Sciatic nerve (tissue), 2 donors: ENCODE data around the gene PIN1. TPM values are rescaled to one million over a fixed set of nuclear protein-coding genes. Genes with fewer than 3 reads are reported as not detected.

Experiments used
- ATAC-seq: fragments of 200-7000 bp; cut with Tn5 transposase; one replicate; pipeline ENCODE4 v1.9.1; 2020; ENCODE audit warnings: mild to moderate bottlenecking, moderate library complexity
- DNase-seq: peaks from one replicate; pipeline ENCODE4 v3.0.0-alpha.2; 2020; ENCODE audit warnings: low spot score
- intact Hi-C: fragments of 100-400 bp; cut with DNase I; formaldehyde crosslinking; loops from one replicate; pipeline ENCODE4 v1.14.2; 2022
- total RNA-seq: library from RNA; stranded (reverse); fragmentation: NEBNext Ultra II Directional; extraction: Animal tissue kit (Norgen Biotek cat#: 25700); gene quantifications from one replicate; pipeline ENCODE4 v1.2.1, GENCODE V29; 2021
- donor health status: DM: no; HTN: no; CAD: no.
- donor health status: DM: no; HTN: no; CAD: no.

PIN1 gene
- total RNA-seq, 1 donor from 2014 or later, result 54.6 TPM

- no peak for ATAC-seq
- no peak for DNase-seq
- intact Hi-C loops, result no loop called here
These were observed 12.9 kb downstream of the PIN1 start for GRCh38 chr19:9848060-9848459.

DNA sequence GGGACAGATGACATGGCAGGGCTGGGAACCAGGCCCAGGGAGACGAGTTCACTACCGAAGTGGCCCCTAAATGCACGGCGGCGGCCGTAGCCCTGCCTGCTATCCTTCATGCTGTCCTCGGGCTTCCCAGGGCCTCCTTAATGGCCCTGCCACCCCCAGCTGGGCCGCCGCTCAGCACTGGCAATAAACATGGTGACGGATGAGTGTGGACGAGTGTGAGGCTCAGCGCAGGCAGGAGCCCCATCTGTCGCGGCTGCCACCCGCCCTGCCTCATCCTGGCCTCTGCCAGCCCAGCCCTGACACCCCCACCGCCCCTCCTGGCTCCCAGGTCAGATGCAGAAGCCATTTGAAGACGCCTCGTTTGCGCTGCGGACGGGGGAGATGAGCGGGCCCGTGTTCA lies 13.6 kb downstream of the PIN1 start:
- ATAC-seq, result no peak
- intact Hi-C loops, result no loop called here
- DNase-seq, result no peak

GRCh38 chr19:9849791-9850190 lies 14.7 kb downstream of the PIN1 start:
- DNase-seq, result no peak

GRCh38 chr19:9850235-9850959 lies 15.3 kb downstream of the PIN1 start:
- ATAC-seq, result no peak
- DNase-seq, result no peak
- intact Hi-C loops, result no loop called here

More at GRCh38 chr19:9849791-9850190, 14.7 kb downstream of the PIN1 start:
- no peak for ATAC-seq
- intact Hi-C loops, result no loop called here

GRCh38 chr19:9854282-9854846 lies 19.2 kb downstream of the PIN1 start:
- intact Hi-C loops, result no loop called here
- ATAC-seq (no peak), DNase-seq (no peak)

- no peak for DNase-seq
- no peak for ATAC-seq
- intact Hi-C loops, result no loop called here
These were observed 21.5 kb downstream of the PIN1 start for GRCh38 chr19:9856609-9857008.

GRCh38 chr19:9857076-9857721 lies 22.1 kb downstream of the PIN1 start:
- DNase-seq (no peak), ATAC-seq (no peak)
- intact Hi-C loops, result no loop called here

GRCh38 chr19:9857920-9858746 lies 23.0 kb downstream of the PIN1 start:
- intact Hi-C loops, result no loop called here
- DNase-seq, result no peak
- no peak for ATAC-seq

DNA sequence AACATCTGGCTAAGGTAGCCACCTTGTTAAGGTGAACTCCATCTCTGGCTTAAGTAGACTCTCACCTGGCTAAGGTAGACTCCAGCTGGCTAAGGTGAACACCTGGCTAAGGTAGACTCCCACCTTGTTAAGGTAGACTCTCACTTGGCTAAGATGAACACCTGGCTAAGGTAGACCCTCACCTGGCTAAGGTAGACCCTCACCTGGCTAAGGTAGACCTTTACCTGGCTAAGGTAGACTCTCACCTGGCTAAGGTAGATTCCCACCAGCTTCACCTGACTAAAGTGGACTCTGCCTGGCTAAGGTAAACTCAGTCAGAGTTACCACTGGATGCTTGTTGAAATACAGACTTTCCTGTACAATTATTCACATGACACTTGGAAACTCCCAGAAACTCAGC lies 23.6 kb downstream of the PIN1 start:
- intact Hi-C loops, result no loop called here
- DNase-seq, result no peak
- ATAC-seq, result no peak

DNA sequence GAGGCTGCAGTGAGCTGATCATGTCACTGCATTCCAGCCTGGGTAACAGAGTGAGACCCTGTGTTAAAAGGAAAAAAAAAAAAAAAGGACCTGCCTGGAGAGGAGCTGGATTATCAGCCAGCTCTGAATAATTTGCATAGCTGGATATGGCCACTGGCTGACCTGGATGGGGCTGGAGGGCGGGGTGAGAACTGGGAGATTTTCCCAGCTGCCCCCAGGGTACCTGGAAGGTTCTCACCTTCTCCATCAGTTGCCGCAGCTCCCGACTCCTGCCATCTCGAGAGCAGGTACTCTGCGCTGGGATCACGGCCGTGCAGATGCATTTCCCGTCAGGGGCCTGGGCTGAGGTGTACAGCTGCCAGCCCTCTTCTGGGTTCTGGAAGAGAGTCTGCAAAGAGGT lies 25.3 kb downstream of the PIN1 start:
- intact Hi-C loops, result no loop called here

GRCh38 chr19:9861503-9861902 lies 26.4 kb downstream of the PIN1 start:
- no peak for ATAC-seq
- no peak for DNase-seq
- intact Hi-C loops, result no loop called here

More for the DNA sequence above, 25.3 kb downstream of the PIN1 start:
- DNase-seq (no peak), ATAC-seq (no peak)

DNA sequence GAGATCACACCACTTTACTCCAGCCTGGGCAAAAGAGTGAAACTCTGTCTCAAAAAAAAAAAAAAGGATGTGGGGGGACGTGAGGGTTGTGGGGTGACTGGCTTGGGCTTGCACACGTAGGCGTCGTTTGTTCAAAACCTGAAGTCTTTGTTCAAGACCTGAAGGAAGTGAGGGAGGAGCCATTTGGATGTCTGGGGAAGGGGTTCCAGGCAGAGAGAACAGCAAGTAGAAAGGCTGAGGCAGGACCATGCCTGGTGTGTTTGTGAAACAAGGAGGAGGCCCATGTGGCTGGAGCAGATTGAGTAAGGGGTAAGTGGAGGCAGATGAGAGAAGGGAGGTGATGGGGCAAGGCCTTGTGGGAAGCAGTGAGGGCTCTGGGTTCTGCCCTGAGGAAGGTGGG lies 27.8 kb downstream of the PIN1 start:
- intact Hi-C loops, result no loop called here
- ATAC-seq (no peak), DNase-seq (no peak)

- intact Hi-C loops, result no loop called here
- ATAC-seq, result no peak
- no peak for DNase-seq
These were observed 28.6 kb downstream of the PIN1 start for GRCh38 chr19:9863759-9864158.

DNA sequence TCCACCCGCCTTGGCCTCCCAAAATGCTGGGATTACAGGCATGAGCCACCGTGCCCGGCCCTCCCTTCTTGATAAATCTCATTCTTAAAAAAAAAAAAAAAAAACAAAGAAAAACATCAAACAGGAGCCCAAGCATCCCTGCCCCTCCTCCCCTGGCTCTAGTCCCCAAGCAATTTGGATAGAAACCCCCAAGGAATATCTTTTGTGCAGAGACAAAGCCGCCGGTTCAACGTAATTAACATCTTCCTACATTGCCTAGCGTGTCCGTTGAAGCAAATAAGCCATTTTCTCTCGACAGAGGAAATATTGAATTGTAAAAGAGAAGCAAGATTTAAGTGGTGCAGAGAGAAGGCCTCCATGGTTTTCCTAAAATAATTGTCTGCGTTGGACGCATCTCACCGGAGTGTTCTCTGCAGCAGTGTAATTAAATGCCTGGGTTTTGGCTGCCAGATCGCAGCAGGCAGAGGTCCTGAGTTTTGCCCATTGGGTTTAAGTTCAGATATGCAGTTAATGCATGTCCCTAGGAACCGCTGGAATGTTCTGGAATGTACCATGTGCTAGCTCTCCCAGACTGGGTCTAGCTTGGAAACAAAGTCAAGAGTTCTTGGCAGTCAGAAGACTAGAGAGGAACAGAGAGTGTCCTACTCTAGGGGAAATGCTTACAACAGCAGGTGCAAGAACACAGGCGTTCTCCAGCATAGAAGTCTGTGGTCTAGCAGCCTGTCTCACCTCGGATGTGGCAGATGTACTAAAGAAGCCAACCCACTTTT lies 30.8 kb downstream of the PIN1 start:
- intact Hi-C loops, result no loop called here
- peak; percentile 22 for ATAC-seq
- DNase-seq, result no peak

GRCh38 chr19:9868983-9869617 lies 34.0 kb downstream of the PIN1 start:
- intact Hi-C loops, result no loop called here
- DNase-seq (no peak), ATAC-seq (no peak)

DNA sequence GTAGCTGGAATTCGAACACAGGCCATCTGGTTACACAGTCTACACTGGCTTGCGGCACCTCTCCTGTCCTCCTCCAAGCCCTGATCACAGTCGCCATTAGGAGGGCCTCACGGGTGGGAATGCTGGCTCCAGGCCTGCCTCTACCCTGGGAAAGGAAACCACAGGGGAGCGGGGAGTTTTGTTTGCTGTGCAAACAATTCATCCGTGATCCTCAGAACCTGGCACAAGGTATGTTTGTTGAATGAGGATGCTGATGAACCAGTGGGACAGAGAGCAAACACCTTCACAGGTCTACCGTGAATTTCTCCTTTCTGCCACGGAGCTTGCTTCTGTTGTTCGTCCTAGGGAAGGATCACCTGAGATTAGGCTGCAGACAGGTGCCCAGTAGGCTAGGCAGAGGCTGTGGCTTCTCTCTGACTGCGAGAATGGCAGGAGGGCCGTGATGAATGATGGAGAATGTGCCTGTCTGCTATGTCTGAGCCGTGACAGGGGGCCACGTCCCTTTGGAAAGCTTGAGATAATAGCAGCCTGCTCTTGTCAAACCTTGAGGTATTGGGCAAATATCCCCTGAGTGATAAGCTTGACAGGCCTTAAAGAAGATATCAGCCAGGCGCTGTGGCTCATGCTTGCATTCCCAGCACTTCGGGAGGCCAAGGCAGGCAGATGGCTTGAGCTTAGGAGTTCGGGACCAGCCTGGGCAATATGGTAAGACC lies 36.7 kb downstream of the PIN1 start:
- DNase-seq (no peak), ATAC-seq (no peak)
- intact Hi-C loops, result no loop called here

- ATAC-seq, result no peak
- no peak for DNase-seq
- intact Hi-C loops, result no loop called here
These were observed 37.6 kb downstream of the PIN1 start for GRCh38 chr19:9872618-9873242.
